ENCODE data around the gene IRAG1.

The IRAG1 gene

GRCh38 chr11:10735481-10736475 lies 42.2 kb upstream of the IRAG1 start (continued):
- 0 out of 2 replicates have a peak, but pooled peaks have one; percentile 25 for TF ChIP-seq ZXDB (tag by site-specific recombination; IDR thresholded peaks at IDR 0.05)
- TF ChIP-seq ZNF266 (tag by site-specific recombination; IDR thresholded peaks at IDR 0.05; ENCODE audit: low read depth) = no peak
- TF ChIP-seq ZBTB48 (tag by site-specific recombination; IDR thresholded peaks at IDR 0.05) = peak; percentile 61
- TF ChIP-seq ZNF391 (tag by site-specific recombination; IDR thresholded peaks at IDR 0.05; ENCODE audit: borderline replicate concordance, low read depth) = peak; percentile 41; the same call in 1 of the 2 replicates
- peak; percentile 55; the same call in 1 of the 2 replicates for TF ChIP-seq ZNF561 (tag by site-specific recombination; IDR thresholded peaks at IDR 0.05; ENCODE audit: borderline replicate concordance)
- peak; percentile 62 for TF ChIP-seq EGR2 (tag by site-specific recombination; IDR thresholded peaks at IDR 0.05; ENCODE audit: low read depth)
- peak; percentile 30; the same call in 1 of the 2 replicates for TF ChIP-seq KLF9 (tag by site-specific recombination; IDR thresholded peaks at IDR 0.05; ENCODE audit: low read depth)
- peak; percentile 24 for TF ChIP-seq ZNF335 (tag by site-specific recombination; conservative IDR thresholded peaks at IDR 0.05)
- peak; percentile 54 for TF ChIP-seq ZIC2 (tag by site-specific recombination; IDR thresholded peaks at IDR 0.05)
- TF ChIP-seq ZNF555 (tag by site-specific recombination; conservative IDR thresholded peaks at IDR 0.05) = no peak
- peak; percentile 52 for TF ChIP-seq ZBTB8A (tag by site-specific recombination; IDR thresholded peaks at IDR 0.05)
- TF ChIP-seq ZEB2 (tag by site-specific recombination; IDR thresholded peaks at IDR 0.05) = 0 out of 2 replicates have a peak, but pooled peaks have one; percentile 21
- peak; percentile 94 for TF ChIP-seq CTCF (tag by site-specific recombination; IDR thresholded peaks at IDR 0.05)
- TF ChIP-seq KLF8 (tag by site-specific recombination; IDR thresholded peaks at IDR 0.05) = peak; percentile 32; the same call in 1 of the 2 replicates
- TF ChIP-seq ZBTB6 (tag by site-specific recombination; IDR thresholded peaks at IDR 0.05) = peak; percentile 75; the same call in 1 of the 2 replicates
- no peak for TF ChIP-seq ZNF362 (tag by site-specific recombination; IDR thresholded peaks at IDR 0.05)
- TF ChIP-seq ZFP41 (tag by site-specific recombination; IDR thresholded peaks at IDR 0.05; ENCODE audit: borderline replicate concordance) = no peak
- TF ChIP-seq, protein P1, sequence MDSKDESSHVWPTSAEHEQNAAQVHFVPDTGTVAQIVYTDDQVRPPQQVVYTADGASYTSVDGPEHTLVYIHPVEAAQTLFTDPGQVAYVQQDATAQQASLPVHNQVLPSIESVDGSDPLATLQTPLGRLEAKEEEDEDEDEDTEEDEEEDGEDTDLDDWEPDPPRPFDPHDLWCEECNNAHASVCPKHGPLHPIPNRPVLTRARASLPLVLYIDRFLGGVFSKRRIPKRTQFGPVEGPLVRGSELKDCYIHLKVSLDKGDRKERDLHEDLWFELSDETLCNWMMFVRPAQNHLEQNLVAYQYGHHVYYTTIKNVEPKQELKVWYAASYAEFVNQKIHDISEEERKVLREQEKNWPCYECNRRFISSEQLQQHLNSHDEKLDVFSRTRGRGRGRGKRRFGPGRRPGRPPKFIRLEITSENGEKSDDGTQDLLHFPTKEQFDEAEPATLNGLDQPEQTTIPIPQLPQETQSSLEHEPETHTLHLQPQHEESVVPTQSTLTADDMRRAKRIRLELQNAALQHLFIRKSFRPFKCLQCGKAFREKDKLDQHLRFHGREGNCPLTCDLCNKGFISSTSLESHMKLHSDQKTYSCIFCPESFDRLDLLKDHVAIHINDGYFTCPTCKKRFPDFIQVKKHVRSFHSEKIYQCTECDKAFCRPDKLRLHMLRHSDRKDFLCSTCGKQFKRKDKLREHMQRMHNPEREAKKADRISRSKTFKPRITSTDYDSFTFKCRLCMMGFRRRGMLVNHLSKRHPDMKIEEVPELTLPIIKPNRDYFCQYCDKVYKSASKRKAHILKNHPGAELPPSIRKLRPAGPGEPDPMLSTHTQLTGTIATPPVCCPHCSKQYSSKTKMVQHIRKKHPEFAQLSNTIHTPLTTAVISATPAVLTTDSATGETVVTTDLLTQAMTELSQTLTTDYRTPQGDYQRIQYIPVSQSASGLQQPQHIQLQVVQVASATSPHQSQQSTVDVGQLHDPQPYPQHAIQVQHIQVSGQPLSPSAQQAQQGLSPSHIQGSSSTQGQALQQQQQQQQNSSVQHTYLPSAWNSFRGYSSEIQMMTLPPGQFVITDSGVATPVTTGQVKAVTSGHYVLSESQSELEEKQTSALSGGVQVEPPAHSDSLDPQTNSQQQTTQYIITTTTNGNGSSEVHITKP (tag by site-specific recombination; IDR thresholded peaks at IDR 0.05) = peak; percentile 16; the same call in 1 of the 2 replicates
- TF ChIP-seq PATZ1 (tag by site-specific recombination; IDR thresholded peaks at IDR 0.05) = peak; percentile 45; the same call in 1 of the 2 replicates
